GM12865 (cell line): Measurements from ENCODE around the gene SORCS3.

Experiments used
- DNase-seq: peaks from one replicate; pipeline ENCODE4 v3.0.0; 2010; ENCODE audit warnings: low read depth
- H3K4me3 ChIP-seq: 2 replicates; pipeline ENCODE4 v1.5.1; 2011; ENCODE audit warnings: mild to moderate bottlenecking, low read depth, low read length, control low read depth
- CTCF ChIP-seq: IDR thresholded peaks from 2 replicates; pipeline ENCODE4 v1.5.1; 2011; ENCODE audit warnings: low read length, control low read depth, low read depth, inconsistent platforms; ENCODE audit not compliant: insufficient read depth; ENCODE audit errors: missing control alignments

The SORCS3 gene

GRCh38 chr10:104641187-104641936, at the start of gene SORCS3:
SORCS3 (plus strand) TSS chr10:104641290.
- TF ChIP-seq CTCF, result no peak
- DNase-seq, result no peak
- no peak within 1 kb of the TSS for H3K4me3 ChIP-seq

GRCh38 chr10:104591441-104591840, 49.6 kb upstream of the SORCS3 start:
- DNase-seq, result no peak
- TF ChIP-seq CTCF, result no peak
- no peak overlapping the region for H3K4me3 ChIP-seq

DNA sequence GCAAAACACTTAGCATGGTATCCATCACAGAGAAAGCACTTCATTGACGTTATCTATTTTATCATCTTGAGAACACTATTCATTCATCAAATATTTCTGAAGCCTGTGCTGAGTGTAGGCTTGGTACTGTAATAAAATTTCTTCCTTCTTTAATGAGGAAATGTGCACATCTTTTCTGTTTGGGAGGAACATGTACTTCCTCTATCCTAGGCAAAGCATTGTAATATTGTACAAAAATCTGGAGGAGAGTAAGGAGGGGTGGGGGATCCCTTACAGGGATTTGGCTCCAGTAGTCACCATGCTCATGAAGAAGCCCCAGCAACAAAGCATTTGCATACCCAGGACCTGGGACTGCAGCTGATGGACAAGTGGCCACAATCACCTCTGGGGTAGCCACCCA, 39.9 kb upstream of the SORCS3 start:
- no peak overlapping the region for H3K4me3 ChIP-seq
- TF ChIP-seq CTCF, result no peak
- DNase-seq, result no peak

GRCh38 chr10:104608091-104608828, 32.8 kb upstream of the SORCS3 start:
- H3K4me3 ChIP-seq, result no peak overlapping the region
- DNase-seq, result no peak
- TF ChIP-seq CTCF, result no peak

DNA sequence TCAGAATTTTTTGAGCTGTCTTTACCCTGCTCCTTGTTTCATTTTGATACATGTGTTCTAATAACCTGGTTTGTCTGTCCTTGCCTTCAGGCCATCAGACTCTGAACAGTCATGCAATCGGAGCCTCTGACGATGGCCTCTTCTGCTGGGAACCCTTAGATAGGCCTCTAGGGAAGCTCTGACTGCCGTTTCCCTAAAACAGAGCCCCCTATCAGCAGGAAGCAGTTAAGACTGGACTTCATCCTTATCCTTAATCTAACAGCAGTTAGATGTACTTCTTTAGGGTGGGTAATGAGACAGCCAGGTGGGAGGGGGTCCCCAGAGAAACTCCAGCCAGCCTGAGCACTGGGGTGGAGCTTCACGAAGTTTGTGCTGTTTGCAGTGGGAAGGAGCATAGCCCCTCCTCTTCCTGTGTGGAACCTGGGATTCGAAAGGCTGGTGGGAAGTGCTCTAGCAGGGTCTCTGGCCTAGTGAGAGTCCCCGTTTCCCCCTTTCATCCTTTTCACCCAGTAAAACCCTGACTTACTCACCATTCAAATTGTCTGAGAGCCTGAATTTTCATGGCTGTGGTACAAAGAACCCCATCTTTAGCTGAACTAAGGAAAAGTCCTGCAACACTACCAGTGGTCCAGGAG, 28.4 kb upstream of the SORCS3 start:
- H3K4me3 ChIP-seq, result no peak overlapping the region
- DNase-seq, result no peak
- no peak for TF ChIP-seq CTCF

DNA sequence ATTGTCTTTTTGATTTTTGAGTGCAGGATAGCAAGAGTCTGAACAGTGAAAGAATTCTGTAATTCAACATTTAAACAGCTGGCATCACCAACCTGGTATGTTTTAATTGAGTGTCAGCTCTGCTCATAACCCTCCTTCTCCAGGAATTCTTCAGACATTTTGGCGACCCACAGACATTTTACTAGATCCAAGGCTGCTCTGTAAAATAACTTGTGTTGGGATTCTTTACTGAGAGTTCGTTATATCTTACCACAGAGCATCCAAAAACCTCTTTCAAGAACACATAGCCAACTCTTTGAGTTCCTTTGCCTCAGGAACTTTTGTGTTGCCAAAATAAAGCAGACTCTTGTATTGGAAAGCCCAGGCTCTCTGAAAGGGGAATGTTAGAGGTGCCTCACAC, 27.7 kb upstream of the SORCS3 start:
- DNase-seq, result no peak
- H3K4me3 ChIP-seq, result no peak overlapping the region
- no peak for TF ChIP-seq CTCF
